ENCODE data around the gene LIN28B.

DNA sequence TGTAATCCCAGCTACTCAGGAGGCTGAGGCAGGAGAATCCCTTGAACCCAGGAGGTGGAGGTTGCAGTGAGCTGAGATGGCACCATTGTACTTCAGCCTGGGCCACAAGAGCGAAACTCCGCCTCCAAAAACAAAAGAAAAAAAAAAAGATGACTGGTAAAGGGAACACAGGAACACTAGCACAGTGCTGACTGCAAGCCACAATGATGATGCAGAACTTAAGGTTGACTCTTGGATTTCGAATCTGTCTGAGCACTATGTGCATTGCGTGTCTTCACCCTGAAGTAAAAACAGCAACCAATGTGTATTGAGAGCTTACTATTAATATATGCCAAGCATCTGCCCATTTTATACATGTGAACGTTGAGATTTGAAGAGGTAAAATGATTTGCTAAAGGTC, 27.6 kb upstream of the LIN28B start:
- TF ChIP-seq POLR2A (IDR thresholded peaks at IDR 0.05): no peak
- TF ChIP-seq, protein P1, sequence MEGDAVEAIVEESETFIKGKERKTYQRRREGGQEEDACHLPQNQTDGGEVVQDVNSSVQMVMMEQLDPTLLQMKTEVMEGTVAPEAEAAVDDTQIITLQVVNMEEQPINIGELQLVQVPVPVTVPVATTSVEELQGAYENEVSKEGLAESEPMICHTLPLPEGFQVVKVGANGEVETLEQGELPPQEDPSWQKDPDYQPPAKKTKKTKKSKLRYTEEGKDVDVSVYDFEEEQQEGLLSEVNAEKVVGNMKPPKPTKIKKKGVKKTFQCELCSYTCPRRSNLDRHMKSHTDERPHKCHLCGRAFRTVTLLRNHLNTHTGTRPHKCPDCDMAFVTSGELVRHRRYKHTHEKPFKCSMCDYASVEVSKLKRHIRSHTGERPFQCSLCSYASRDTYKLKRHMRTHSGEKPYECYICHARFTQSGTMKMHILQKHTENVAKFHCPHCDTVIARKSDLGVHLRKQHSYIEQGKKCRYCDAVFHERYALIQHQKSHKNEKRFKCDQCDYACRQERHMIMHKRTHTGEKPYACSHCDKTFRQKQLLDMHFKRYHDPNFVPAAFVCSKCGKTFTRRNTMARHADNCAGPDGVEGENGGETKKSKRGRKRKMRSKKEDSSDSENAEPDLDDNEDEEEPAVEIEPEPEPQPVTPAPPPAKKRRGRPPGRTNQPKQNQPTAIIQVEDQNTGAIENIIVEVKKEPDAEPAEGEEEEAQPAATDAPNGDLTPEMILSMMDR (IDR thresholded peaks at IDR 0.05): no peak
